Gastrocnemius medialis (tissue), 4 donors: ENCODE data around the gene PHTF1. TPM values are rescaled to one million over a fixed set of nuclear protein-coding genes. Genes with fewer than 3 reads are reported as not detected.

Experiments
- ATAC-seq, 2 donors: fragments of 150-250 bp; one replicate each; pipeline ENCODE4 v1.9.1; 2016
- DNase-seq, 2 donors: peaks; one replicate each; pipeline ENCODE4 v3.0.0-alpha.2; 2019
- H3K27ac ChIP-seq, 4 donors: fragments of 200-600 bp; sonication (generic); 1 replicate in 1 of 4; 2 replicates in 3 of 4; pipeline ENCODE4 v1.5.1; 2016 to 2018; ENCODE audit warnings: mild to moderate bottlenecking in 2 of 4, moderate library complexity in 1 of 4
- H3K27me3 ChIP-seq, 3 donors: fragments of 200-600 bp; sonication (generic) in 2 of 3; 1 replicate in 1 of 3; 2 replicates in 2 of 3; pipeline versions ENCODE4 v1.5.1 to v1.6.0; 2016 to 2019; ENCODE audit warnings: mild to moderate bottlenecking in 1 of 3, moderate library complexity in 1 of 3
- H3K36me3 ChIP-seq, 2 donors: fragments of 200-600 bp; sonication (generic) in 1 of 2; one replicate each; pipeline ENCODE4 v1.5.1; 2017 to 2018
- H3K4me1 ChIP-seq, 2 donors: fragments of 200-600 bp; sonication (generic) in 1 of 2; one replicate each; pipeline ENCODE4 v1.5.1; 2016 to 2017; ENCODE audit warnings: mild to moderate bottlenecking in 2 of 2
- H3K4me3 ChIP-seq, 4 donors: fragments of 200-600 bp; sonication (generic) in 3 of 4; 1 replicate in 1 of 4; 2 replicates in 3 of 4; pipeline ENCODE4 v1.5.1; 2016 to 2019; ENCODE audit warnings: mild to moderate bottlenecking in 2 of 4
- H3K9me3 ChIP-seq, 3 donors: fragments of 200-600 bp; sonication (generic) in 2 of 3; 1 replicate in 1 of 3; 2 replicates in 2 of 3; pipeline ENCODE4 v1.5.1; 2016 to 2019
- POLR2A ChIP-seq, 2 donors: fragments of 450-650 bp; IDR thresholded peaks; one replicate each; pipeline ENCODE4 v1.6.1; 2017; ENCODE audit warnings: antibody characterized with exemption in 2 of 2, mild to moderate bottlenecking in 2 of 2, moderate library complexity in 2 of 2
- in situ Hi-C, 4 donors: fragments of 200-750 bp; cut with MboI; loops; one replicate each; pipeline versions ENCODE4 v1.15.0 to v1.8.0; 2017; ENCODE audit warnings: low sequenced_read_pairs in 4 of 4
- intact Hi-C: fragments of 100-400 bp; cut with DNase I; formaldehyde crosslinking; loops from one replicate; pipeline ENCODE4 v1.15.1; 2023; ENCODE audit warnings: low total_unique reads
- total RNA-seq, 4 donors: library from RNA; depleted of rRNA; stranded (reverse); fragments of >200 nt; gene quantifications; one replicate each; pipeline versions ENCODE4 v1.1.0 to v1.2.3, GENCODE V29; 2016
- TF ChIP-seq, protein P1 (sequence below), 5 experiments: fragments of 450-650 bp in 3 of 5; fragments of 200-600 bp in 2 of 5; sonication (generic) in 2 of 5; IDR thresholded peaks in 4 of 5; conservative IDR thresholded peaks in 1 of 5; 1 replicate in 4 of 5; 2 replicates in 1 of 5; pipeline ENCODE4 v1.5.1; 2016 to 2019; ENCODE audit warnings: antibody characterized with exemption in 5 of 5, mild to moderate bottlenecking in 3 of 5, moderate library complexity in 3 of 5

Gene PHTF1
- total RNA-seq, 4 donors from 2014 or later: 6.7 to 20.0 (median 9.9) TPM

DNA sequence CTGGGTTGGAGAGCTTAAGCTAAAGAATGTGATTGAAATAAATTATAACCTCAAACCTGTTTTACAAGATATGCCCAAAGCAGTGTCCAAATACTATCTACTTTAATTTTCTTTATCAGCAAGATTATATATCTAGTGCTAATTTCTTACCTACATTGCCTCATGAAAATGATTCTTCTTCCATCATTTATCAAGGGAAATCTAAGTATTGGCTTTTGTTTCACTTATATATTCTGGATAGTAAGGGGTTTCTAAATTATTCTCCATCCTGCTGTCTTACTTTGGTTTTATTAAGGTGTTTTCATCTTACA is 81.2 kb downstream of the PHTF1 start:
- in situ Hi-C loops: loop anchor here in 1 of 4 donors (10.0 kb wide), 1 partner anchor 533 kb away; no protein-coding TSS in a partner anchor
- no peak for ATAC-seq
- intact Hi-C loops: loop anchor here (1.0 to 2.0 kb wide), 3 partner anchors 538 to 962 kb away; partner anchors contain the start of gene LRIG2
- Histone ChIP-seq H3K36me3 (no peaks in the 10 kb centered on the region), H3K9me3 (no peaks in the 10 kb centered on the region), H3K27ac (no peak overlapping the region), H3K4me3 (no peak overlapping the region), H3K4me1 (peaks cover 7 to 8% of the 10 kb centered on the region in 2 donors), H3K27me3 (no peaks in the 10 kb centered on the region)
- TF ChIP-seq POLR2A (IDR thresholded peaks at IDR 0.05): no peak
- TF ChIP-seq, protein P1, sequence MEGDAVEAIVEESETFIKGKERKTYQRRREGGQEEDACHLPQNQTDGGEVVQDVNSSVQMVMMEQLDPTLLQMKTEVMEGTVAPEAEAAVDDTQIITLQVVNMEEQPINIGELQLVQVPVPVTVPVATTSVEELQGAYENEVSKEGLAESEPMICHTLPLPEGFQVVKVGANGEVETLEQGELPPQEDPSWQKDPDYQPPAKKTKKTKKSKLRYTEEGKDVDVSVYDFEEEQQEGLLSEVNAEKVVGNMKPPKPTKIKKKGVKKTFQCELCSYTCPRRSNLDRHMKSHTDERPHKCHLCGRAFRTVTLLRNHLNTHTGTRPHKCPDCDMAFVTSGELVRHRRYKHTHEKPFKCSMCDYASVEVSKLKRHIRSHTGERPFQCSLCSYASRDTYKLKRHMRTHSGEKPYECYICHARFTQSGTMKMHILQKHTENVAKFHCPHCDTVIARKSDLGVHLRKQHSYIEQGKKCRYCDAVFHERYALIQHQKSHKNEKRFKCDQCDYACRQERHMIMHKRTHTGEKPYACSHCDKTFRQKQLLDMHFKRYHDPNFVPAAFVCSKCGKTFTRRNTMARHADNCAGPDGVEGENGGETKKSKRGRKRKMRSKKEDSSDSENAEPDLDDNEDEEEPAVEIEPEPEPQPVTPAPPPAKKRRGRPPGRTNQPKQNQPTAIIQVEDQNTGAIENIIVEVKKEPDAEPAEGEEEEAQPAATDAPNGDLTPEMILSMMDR (IDR thresholded peaks at IDR 0.05 in 4 of 5, conservative IDR thresholded peaks at IDR 0.05 in 1 of 5): peak in 1 of 5 experiments; percentile 8
- no peak for DNase-seq

DNA sequence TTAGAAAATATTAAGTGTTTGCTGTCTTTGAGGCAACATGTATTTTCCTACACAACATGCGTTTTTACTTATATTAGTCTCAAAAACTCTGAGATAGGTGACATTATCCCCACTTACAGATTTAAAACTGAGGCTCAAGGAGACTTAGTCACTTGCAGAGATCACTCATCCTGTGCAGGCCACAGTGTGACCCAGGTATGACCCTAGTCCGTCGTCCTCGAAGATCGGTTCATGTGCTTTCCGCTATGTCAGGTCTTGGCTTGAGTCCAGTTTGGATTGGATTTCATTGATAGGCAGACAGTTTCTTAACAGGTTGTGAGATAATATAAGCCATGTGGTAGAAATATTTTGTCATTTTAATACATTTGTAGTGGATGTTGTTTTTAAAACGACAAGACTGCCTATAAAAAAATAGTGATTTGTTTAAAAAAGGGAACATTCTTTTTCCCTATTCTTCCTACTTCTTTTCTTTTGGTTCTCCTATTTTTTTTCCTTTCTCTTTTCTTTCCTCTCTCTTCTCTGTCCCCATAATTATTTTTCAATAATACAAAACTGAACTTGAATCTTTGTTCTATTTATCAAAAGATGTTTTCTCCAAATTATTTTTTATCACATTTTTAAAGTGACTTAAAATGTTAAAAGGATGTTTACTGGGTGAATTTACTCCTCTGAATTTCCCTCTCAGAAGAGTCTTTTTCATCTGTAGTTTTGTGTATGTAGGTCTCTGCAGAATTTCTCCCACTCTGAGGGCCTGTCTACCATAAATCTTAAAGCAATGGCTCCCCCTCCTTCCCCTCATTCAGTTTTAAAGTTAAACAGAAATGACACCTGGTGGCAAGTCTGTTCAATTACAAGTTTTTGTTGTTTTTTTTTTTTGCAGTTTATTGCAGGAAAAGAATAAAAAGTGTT is 81.8 kb downstream of the PHTF1 start:
- intact Hi-C loops (loop anchor here (1.0 to 2.0 kb wide), 3 partner anchors 537 to 961 kb away; partner anchors contain the start of gene LRIG2), in situ Hi-C loops (loop anchor here in 1 of 4 donors (10.0 kb wide), 1 partner anchor 533 kb away; no protein-coding TSS in a partner anchor)
- Histone ChIP-seq H3K4me1 (peaks cover 7 to 8% of the 10 kb centered on the region in 2 donors), H3K9me3 (no peaks in the 10 kb centered on the region), H3K27me3 (no peaks in the 10 kb centered on the region), H3K27ac (no peak overlapping the region), H3K36me3 (no peaks in the 10 kb centered on the region), H3K4me3 (no peak overlapping the region)
- ATAC-seq (peak; percentile 72 to 95), DNase-seq (peak; percentile 19 to 66)
- TF ChIP-seq POLR2A (IDR thresholded peaks at IDR 0.05): no peak
- TF ChIP-seq, protein P1 (IDR thresholded peaks at IDR 0.05 in 4 of 5, conservative IDR thresholded peaks at IDR 0.05 in 1 of 5): peak in 4 of 5 experiments; percentile 30 to 60 (median 52)

DNA sequence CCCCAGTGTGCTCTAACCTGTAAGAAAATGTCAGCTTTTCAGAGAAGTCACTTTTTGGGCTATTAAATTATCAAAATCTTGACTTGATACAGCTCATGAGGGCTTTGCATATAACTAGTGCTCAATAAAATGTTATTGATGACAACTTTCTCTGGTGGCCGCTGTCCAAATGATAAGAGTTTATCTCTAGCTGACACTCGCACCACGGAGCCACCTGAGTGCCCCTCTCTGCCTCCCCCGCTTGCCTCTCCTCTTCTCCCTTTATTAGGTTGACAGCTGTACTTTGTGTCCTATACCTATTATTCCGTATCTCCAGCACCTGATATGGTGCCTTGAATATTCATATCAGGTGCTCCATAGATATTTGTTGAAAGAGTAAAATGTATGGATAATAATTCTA is 82.8 kb downstream of the PHTF1 start:
- ATAC-seq (no peak), DNase-seq (no peak)
- H3K27ac ChIP-seq: no peak overlapping the region
- H3K27me3 ChIP-seq: no peaks in the 10 kb centered on the region
- intact Hi-C loops: no loop called here
- no peaks in the 10 kb centered on the region for H3K9me3 ChIP-seq
- peaks cover 7 to 8% of the 10 kb centered on the region in 2 donors for H3K4me1 ChIP-seq
- no peaks in the 10 kb centered on the region for H3K36me3 ChIP-seq
- no peak for TF ChIP-seq POLR2A (IDR thresholded peaks at IDR 0.05)
- TF ChIP-seq, protein P1 (IDR thresholded peaks at IDR 0.05 in 4 of 5, conservative IDR thresholded peaks at IDR 0.05 in 1 of 5): no peak
- in situ Hi-C loops: loop anchor here in 1 of 4 donors (10.0 kb wide), 1 partner anchor 532 kb away; no protein-coding TSS in a partner anchor
- H3K4me3 ChIP-seq: no peak overlapping the region

DNA sequence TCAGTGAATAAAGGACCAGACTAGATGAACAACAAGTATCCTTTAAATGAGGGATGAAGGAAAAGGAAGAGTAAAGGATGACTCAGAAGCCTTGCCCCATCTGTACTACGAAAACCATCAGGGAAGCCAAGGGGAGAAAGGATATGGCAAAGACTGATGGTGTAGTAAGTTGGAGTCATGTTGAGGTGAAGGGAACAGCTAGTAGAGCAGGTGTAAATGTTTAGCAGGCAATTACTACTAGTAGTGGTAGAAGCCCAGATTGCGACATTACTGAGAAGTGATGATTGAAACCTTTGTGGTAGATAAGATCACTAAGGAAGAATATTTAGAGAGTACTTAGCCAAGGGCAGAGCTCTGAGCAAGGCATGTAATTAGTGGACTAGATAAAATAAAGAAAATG is 84.0 kb downstream of the PHTF1 start:
- in situ Hi-C loops (loop anchor here in 1 of 4 donors (10.0 kb wide), 1 partner anchor 531 kb away; no protein-coding TSS in a partner anchor), intact Hi-C loops (loop anchor here (1.0 kb wide), 1 partner anchor 27 kb away; no protein-coding TSS in a partner anchor)
- H3K4me3 ChIP-seq: no peak overlapping the region
- H3K36me3 ChIP-seq: no peaks in the 10 kb centered on the region
- H3K27ac ChIP-seq: no peak overlapping the region
- H3K27me3 ChIP-seq: no peaks in the 10 kb centered on the region
- H3K9me3 ChIP-seq: no peaks in the 10 kb centered on the region
- DNase-seq (no peak), ATAC-seq (no peak)
- no peak for TF ChIP-seq POLR2A (IDR thresholded peaks at IDR 0.05)
- TF ChIP-seq, protein P1 (IDR thresholded peaks at IDR 0.05 in 4 of 5, conservative IDR thresholded peaks at IDR 0.05 in 1 of 5): no peak
- peaks cover 7 to 8% of the 10 kb centered on the region in 2 donors for H3K4me1 ChIP-seq
